Kidney (tissue), 14 donors: ENCODE measurements around the gene EYA4. TPM values are rescaled to one million over a fixed set of nuclear protein-coding genes. Genes with fewer than 3 reads are reported as not detected.

ENCODE experiments used
- DNase-seq, 5 donors: peaks; one replicate each; pipeline ENCODE4 v3.0.0-alpha.2; 2013 to 2020
- FAIRE-seq: peaks from 2 replicates; lab custom pipeline; 2012; peaks lifted over from hg19 to GRCh38; lab: Jason Lieb, UNC
- H3K27ac ChIP-seq, 2 donors: one replicate each; pipeline ENCODE4 v1.7.0; 2013; ENCODE audit warnings: low read depth in 2 of 2, low read length in 2 of 2, inconsistent platforms in 1 of 2
- H3K27me3 ChIP-seq: one replicate; pipeline ENCODE4 v1.7.1; 2013; ENCODE audit warnings: low read length, inconsistent platforms; ENCODE audit not compliant: control insufficient read depth, insufficient read depth
- H3K36me3 ChIP-seq, 3 donors: one replicate each; pipeline versions ENCODE4 v1.7.0 to v1.7.1; 2013; ENCODE audit warnings: low read length in 3 of 3, control low read depth in 1 of 3, inconsistent platforms in 1 of 3; ENCODE audit not compliant: insufficient read depth in 3 of 3, control insufficient read depth in 2 of 3
- H3K4me1 ChIP-seq, 3 donors: one replicate each; pipeline versions ENCODE4 v1.7.0 to v1.7.1; 2013; ENCODE audit warnings: low read length in 3 of 3, inconsistent platforms in 1 of 3, low read depth in 1 of 3; ENCODE audit not compliant: control insufficient read depth in 2 of 3, insufficient read depth in 2 of 3
- H3K4me3 ChIP-seq, 3 donors: one replicate each; pipeline versions ENCODE4 v1.7.0 to v1.8.1; 2013; ENCODE audit warnings: low read length in 3 of 3, control low read depth in 1 of 3, inconsistent platforms in 1 of 3
- H3K9ac ChIP-seq, 3 donors: one replicate each; pipeline versions ENCODE4 v1.7.0 to v1.7.1; 2013; ENCODE audit warnings: low read length in 3 of 3, control low read depth in 1 of 3, inconsistent platforms in 1 of 3
- H3K9me3 ChIP-seq, 3 donors: one replicate each; pipeline versions ENCODE4 v1.7.0 to v1.7.1; 2013; ENCODE audit warnings: low read length in 3 of 3, control low read depth in 1 of 3, inconsistent platforms in 1 of 3; ENCODE audit not compliant: control insufficient read depth in 2 of 3, insufficient read depth in 1 of 3
- CTCF ChIP-seq: IDR thresholded peaks from 3 replicates; pipeline ENCODE4 v1.5.1; 2012; ENCODE audit warnings: mild to moderate bottlenecking, moderate library complexity, borderline replicate concordance; ENCODE audit not compliant: insufficient read depth; ENCODE audit errors: extremely low read depth
- intact Hi-C: fragments of 100-400 bp; cut with DNase I; formaldehyde crosslinking; loops from one replicate; pipeline ENCODE4 v1.11.1; 2022
- polyA plus RNA-seq: library from polyadenylated mRNA; stranded (reverse); fragments of 350-450 nt; fragmentation: Illumina TruSeq; extraction: RNeasy Lipid Tissue Mini Kit (QIAGEN cat#74804); gene quantifications from one replicate; pipeline ENCODE4 v1.2.3, GENCODE V29; 2014; ENCODE audit warnings: low read depth, low replicate concordance; ENCODE audit not compliant: insufficient read depth
- total RNA-seq: library from RNA; stranded (reverse); fragmentation: NEBNext Ultra II Directional; extraction: Animal tissue kit (Norgen Biotek cat#: 25700); gene quantifications from one replicate; pipeline ENCODE4 v1.2.1, GENCODE V29; 2021
- donor health status: control.
- donor health status: control.
- donor health status: control.
- donor health status: control.
- donor health status: control.
- donor health status: DM: yes; HTN: yes; CAD: no.
- donor health status: Normal renal cell carcinoma (clear cell type).

The EYA4 gene
- total and polyA plus RNA-seq, 2 donors from 2014 or later: 0.99 to 5.0 TPM

- TF ChIP-seq CTCF: no peak
- H3K36me3 ChIP-seq: no peaks in the 10 kb centered on the region
- DNase-seq: no peak
Observed at GRCh38 chr6:133218852-133219251, 22.3 kb upstream of the EYA4 start.

GRCh38 chr6:133223452-133224029 is 17.6 kb upstream of the EYA4 start:
- no peaks in the 10 kb centered on the region for H3K4me1 ChIP-seq
- FAIRE-seq (no peak), DNase-seq (no peak)
- H3K36me3 ChIP-seq: no peaks in the 10 kb centered on the region
- H3K27me3 ChIP-seq: no peaks in the 10 kb centered on the region
- no peak overlapping the region for H3K9ac ChIP-seq
- H3K9me3 ChIP-seq: no peaks in the 10 kb centered on the region
- intact Hi-C loops: no loop called here
- TF ChIP-seq CTCF: no peak
- no peak overlapping the region for H3K4me3 ChIP-seq
- no peak overlapping the region for H3K27ac ChIP-seq

More at GRCh38 chr6:133218852-133219251, 22.3 kb upstream of the EYA4 start:
- H3K9me3 ChIP-seq: no peaks in the 10 kb centered on the region
- intact Hi-C loops: no loop called here
- H3K27ac ChIP-seq: no peak overlapping the region
- no peak overlapping the region for H3K4me3 ChIP-seq
- no peaks in the 10 kb centered on the region for H3K27me3 ChIP-seq
- no peak for FAIRE-seq
- H3K4me1 ChIP-seq: no peaks in the 10 kb centered on the region
- H3K9ac ChIP-seq: no peak overlapping the region

GRCh38 chr6:133225560-133225959 is 15.6 kb upstream of the EYA4 start:
- DNase-seq: no peak
- H3K36me3 ChIP-seq: no peaks in the 10 kb centered on the region
- no peaks in the 10 kb centered on the region for H3K9me3 ChIP-seq
- no peak for FAIRE-seq
- intact Hi-C loops: no loop called here
- H3K4me3 ChIP-seq: no peak overlapping the region
- no peak for TF ChIP-seq CTCF
- H3K27me3 ChIP-seq: no peaks in the 10 kb centered on the region
- H3K27ac ChIP-seq: no peak overlapping the region
- H3K4me1 ChIP-seq: no peaks in the 10 kb centered on the region
- no peak overlapping the region for H3K9ac ChIP-seq

- Histone ChIP-seq H3K4me1 (no peaks in the 10 kb centered on the region), H3K27me3 (no peaks in the 10 kb centered on the region), H3K9me3 (no peaks in the 10 kb centered on the region), H3K36me3 (no peaks in the 10 kb centered on the region), H3K27ac (no peak overlapping the region), H3K4me3 (no peak overlapping the region), H3K9ac (no peak overlapping the region)
- DNase-seq (no peak), FAIRE-seq (no peak)
- intact Hi-C loops: no loop called here
- no peak for TF ChIP-seq CTCF
Observed at GRCh38 chr6:133227344-133227743, 13.8 kb upstream of the EYA4 start.
